Mammary epithelial cell (primary cell): ENCODE data around the gene PPP1R9A.

Experiments used
- CTCF ChIP-seq, 2 donors: IDR thresholded peaks in 1 of 2; conservative IDR thresholded peaks in 1 of 2; 2 replicates each; pipeline ENCODE4 v1.5.1; 2011 to 2012; ENCODE audit warnings: inconsistent platforms in 2 of 2, low read length in 2 of 2, mild to moderate bottlenecking in 2 of 2, control low read depth in 1 of 2, low read depth in 1 of 2; ENCODE audit not compliant: insufficient read depth in 1 of 2; ENCODE audit errors: extremely low read depth in 1 of 2
- EZH2 ChIP-seq: IDR thresholded peaks from 2 replicates; pipeline ENCODE4 v1.6.1; 2012; ENCODE audit warnings: low read length, inconsistent platforms, borderline replicate concordance

DNA sequence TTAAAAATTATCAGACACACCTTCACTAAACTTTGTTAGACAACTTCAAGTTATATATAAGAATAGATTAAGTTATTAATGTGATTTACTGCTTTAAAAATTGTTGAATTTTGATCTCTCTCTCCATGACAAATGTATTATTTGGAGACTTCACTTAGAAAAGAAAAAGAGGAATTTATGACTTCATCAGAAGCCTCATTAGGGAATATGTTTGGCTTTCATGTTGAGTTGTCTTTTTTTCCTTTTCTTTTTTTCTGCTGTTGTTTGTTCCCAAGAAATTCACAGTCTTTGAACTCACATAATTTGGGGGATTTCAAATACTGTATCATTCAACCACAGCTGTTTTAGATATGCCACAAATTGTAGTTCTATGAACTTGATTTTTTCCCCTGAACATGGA, 149.5 kb downstream of the PPP1R9A start:
- TF ChIP-seq CTCF (conservative IDR thresholded peaks at IDR 0.05 in 1 of 2, IDR thresholded peaks at IDR 0.05 in 1 of 2; ENCODE audit: extremely low read depth in 1 of 2, insufficient read depth in 1 of 2, low read depth in 1 of 2, low read length in 2 of 2) (no peak), EZH2 (no peak)
